HL-60 (cell line): ENCODE measurements around the gene GIMD1.

Experiments used
- GABPA ChIP-seq: IDR thresholded peaks from 2 replicates; pipeline ENCODE4 v1.6.1; 2012; ENCODE audit warnings: low read depth
- POLR2AphosphoS5 ChIP-seq: IDR thresholded peaks from 2 replicates; pipeline ENCODE4 v1.6.1; 2012; ENCODE audit warnings: low read depth
- REST ChIP-seq: IDR thresholded peaks from 2 replicates; pipeline ENCODE4 v1.6.1; 2012; ENCODE audit warnings: low read depth; ENCODE audit not compliant: insufficient replicate concordance
- TF ChIP-seq, protein P1 (sequence below): IDR thresholded peaks from one replicate; pipeline ENCODE4 v1.5.1; 2011; ENCODE audit warnings: low read length, control low read depth, inconsistent platforms; ENCODE audit not compliant: insufficient read depth

- TF ChIP-seq, protein P1, sequence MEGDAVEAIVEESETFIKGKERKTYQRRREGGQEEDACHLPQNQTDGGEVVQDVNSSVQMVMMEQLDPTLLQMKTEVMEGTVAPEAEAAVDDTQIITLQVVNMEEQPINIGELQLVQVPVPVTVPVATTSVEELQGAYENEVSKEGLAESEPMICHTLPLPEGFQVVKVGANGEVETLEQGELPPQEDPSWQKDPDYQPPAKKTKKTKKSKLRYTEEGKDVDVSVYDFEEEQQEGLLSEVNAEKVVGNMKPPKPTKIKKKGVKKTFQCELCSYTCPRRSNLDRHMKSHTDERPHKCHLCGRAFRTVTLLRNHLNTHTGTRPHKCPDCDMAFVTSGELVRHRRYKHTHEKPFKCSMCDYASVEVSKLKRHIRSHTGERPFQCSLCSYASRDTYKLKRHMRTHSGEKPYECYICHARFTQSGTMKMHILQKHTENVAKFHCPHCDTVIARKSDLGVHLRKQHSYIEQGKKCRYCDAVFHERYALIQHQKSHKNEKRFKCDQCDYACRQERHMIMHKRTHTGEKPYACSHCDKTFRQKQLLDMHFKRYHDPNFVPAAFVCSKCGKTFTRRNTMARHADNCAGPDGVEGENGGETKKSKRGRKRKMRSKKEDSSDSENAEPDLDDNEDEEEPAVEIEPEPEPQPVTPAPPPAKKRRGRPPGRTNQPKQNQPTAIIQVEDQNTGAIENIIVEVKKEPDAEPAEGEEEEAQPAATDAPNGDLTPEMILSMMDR, result no peak
- no peak for TF ChIP-seq REST
- TF ChIP-seq POLR2AphosphoS5, result no peak
- TF ChIP-seq GABPA, result no peak
Observed at GRCh38 chr4:106409901-106410889, 41.6 kb upstream of the GIMD1 start.
